Measurements from ENCODE around the gene RAB3IL1.

Gene RAB3IL1

GRCh38 chr11:61918938-61919704 is 1.8 kb upstream of the RAB3IL1 start:
- DNase-seq (ENCODE audit: low read depth, low spot score): no peak

DNA sequence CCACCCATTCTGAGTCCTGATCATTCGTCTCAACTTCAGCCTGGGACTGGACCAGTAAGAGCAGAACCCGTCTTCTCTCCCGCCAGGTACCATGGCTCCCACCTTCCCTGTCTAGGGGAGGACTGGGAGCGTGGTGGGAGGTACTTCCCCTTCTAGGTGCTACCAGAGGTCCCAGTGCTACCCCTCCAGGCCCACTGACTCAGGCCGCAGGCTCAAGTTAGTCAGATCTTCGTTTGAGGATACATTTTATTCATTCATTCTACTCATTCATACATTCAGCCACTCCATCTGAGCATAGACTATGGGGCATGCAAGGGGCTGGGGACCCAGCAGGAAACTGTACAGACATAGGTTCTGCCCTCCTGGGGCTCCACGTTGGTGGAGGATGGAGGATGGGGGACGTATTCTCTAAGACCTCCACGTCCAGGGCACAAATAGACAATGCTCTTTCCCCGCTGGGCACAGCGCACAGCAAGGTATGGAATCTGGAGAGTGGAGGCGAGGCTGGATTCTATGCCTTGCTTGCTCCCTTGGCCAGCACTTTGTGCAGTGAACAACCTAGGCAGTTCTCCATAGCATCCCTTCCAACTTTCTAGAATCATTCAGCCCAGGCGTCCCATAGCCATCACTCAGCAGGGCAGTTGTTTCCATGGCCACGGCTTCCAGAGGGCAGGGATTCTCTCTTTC is 1.0 kb upstream of the RAB3IL1 start:
- no peak for DNase-seq (ENCODE audit: low read depth, low spot score)

DNA sequence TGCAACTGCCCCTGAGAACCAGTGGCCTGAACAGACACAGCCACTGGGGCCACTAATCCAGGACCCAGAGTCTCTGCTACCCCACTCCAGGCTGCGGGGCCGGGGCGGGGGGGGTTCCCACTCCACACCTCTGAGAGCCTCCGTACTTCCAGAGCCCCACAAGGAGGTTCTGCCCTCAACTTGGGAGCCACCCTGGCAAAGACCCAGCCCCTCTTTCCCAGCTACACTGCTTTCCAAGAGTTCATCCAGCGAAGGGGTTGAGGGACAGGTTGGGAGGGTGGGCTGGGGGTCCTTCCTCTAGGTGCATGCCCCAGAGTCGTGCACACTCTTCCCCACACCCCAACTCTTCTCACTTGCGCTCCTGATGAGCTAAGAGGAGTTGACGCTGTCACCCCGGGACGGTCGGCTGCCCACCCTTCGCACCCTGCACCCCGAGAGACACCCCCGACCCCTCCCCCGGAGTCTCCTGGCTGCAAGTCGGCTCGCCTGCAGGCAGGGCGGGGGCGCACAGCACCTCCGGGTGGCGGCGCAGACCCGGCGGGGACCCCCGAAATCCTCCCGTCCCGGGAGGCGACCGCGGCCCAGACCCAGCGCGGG is 531 bp downstream of the RAB3IL1 start:
- no peak for DNase-seq (ENCODE audit: low read depth, low spot score)

- no peak for DNase-seq (ENCODE audit: low read depth, low spot score)
Observed at GRCh38 chr11:61914471-61915171, 2.7 kb downstream of the RAB3IL1 start.

- peak; percentile 2 for DNase-seq (ENCODE audit: low read depth, low spot score)
Observed at GRCh38 chr11:61913699-61914395, 3.5 kb downstream of the RAB3IL1 start.

- peak; percentile 37 for DNase-seq (ENCODE audit: low read depth, low spot score)
Observed at GRCh38 chr11:61912991-61913698, 4.2 kb downstream of the RAB3IL1 start.

DNA sequence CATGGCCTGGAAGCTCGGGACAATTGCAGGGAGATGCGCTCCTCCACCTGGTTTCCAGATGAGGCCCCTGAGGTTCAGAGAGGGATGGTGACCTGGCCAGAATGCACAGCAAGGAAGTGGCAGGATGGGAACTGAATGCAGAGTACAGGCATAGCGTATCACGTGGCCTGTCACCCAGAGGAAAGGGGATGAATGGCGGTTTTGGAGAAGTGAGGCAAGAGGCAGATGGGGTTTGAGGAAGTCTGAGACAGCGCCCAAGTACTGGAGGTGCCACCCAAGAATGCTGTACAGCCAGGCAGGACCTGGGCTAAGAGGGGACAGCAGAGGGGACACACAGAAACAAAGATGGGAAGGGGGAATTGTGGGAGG is 4.9 kb downstream of the RAB3IL1 start:
- DNase-seq (ENCODE audit: low read depth, low spot score): no peak

- peak; percentile 0 for DNase-seq (ENCODE audit: low read depth, low spot score)
Observed at GRCh38 chr11:61911701-61912529, 5.5 kb downstream of the RAB3IL1 start.

DNA sequence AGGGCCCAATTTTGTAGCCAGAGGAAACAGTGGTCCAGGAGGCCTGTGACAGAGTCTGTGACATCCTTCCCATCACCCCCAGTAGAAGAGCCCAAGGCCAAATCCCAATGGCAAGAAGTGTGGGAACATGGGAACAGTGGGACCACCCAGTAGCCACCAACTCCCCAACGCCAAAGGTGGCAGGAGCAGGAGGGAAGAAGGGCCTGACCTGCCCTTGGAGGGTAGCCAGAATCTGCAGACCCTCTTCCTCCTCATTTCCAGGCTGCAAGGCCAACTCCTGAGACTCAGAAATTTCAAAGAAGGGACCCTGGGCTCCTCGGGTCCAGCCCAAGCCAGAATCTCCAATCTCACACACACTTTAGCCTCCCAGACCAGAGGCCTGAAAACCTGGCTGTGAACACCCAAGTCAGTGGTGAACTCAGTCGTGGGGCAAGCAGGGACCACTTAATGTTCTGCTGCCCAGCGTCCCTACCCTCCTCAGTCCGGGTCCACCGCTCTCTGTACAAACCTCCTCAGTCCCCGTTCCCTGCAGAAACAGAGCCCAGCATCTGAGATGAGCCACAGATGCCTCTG is 6.2 kb downstream of the RAB3IL1 start:
- no peak for DNase-seq (ENCODE audit: low read depth, low spot score)

GRCh38 chr11:61910187-61911127 is 6.9 kb downstream of the RAB3IL1 start:
- no peak for DNase-seq (ENCODE audit: low read depth, low spot score)

DNA sequence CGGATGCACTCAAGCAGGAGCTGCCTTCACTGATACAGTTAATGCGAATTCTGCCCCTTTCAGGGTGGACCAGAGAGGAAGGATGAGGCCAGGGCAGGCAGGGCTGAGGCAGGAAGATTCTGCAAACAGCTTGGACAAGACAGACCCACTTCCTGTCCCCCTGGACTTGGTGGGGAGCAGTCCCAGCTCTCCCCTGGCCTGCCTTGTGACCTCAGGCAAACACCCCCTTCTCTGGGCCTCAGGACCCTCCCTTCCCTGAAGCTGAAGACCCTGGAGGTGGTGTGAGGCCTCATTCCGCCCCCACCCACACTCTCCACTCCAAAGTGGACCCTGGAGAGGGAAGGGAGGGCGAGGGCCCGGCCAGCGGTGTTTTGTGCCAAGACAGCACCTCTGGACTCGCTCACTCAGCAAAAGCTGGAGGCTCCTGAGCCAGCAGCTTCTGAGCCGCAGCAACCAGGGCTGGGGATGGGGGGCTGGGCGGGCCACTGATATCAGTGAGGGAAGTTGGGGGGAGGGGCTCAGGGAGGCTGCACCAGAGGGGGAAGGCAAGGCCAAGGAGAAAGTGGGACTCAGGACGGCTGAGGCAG is 8.5 kb downstream of the RAB3IL1 start:
- no peak for DNase-seq (ENCODE audit: low read depth, low spot score)

DNA sequence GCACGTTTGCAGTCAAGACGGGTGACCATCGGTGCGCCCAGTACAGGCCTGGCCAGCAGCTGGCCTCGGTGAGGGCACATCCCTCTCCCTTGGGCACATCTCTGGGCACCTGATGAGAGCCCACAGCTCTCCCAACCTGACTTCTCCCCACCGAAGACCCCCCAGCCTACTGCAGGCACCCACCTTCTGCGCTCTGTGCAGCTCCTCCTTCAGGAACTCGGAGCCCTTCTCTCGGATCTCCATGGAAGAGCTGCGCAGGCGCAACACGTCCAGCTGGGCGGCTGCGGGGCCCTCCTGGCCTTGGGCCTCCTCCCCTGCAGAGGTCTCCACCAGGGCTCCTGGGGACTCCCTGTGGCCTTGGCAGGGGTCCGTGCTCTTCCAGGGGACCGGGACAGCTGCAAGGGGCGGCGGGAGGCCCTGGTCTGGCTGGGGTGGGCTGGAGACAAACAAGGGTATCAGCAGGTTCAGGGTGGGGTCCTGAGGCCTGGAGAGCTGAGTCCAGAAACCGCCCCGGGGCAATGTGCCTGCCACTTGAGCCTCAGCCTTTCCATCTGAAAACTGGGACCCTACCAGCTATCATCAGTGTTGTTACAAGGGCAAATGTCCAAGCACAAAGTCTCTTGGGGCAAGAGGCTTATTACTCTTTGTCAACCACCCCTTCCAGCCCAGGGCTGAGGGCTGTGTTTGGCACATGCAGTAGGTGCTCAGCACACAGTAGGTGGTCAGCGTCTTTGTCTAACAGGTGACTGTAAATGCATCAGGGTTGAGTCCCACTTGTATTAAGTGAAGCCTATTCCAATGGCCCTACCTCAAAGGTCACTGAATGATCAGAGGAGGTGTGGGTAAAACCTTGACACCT is 9.3 kb downstream of the RAB3IL1 start:
- DNase-seq (ENCODE audit: low read depth, low spot score): no peak

DNA sequence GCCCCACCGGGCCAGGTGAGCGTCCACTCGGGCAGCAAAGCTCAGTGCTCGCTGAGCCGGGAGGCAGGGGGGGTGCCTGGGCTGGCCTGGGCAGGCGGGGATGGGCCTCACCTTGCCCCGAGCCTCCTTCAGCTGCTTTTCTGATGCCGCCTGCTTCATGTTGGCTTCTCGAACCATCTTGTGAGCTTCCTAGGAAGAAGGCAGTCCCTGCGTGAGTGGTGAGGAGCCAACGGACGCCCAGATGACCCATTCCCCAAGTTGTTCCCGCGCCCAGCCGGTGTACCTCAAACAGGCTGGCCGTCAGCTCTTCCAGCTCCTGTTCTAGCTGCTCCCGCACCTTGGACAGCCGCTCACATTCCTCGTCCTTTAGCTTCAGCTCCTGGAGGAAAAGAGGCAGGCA is 10.1 kb downstream of the RAB3IL1 start:
- no peak for DNase-seq (ENCODE audit: low read depth, low spot score)

DNA sequence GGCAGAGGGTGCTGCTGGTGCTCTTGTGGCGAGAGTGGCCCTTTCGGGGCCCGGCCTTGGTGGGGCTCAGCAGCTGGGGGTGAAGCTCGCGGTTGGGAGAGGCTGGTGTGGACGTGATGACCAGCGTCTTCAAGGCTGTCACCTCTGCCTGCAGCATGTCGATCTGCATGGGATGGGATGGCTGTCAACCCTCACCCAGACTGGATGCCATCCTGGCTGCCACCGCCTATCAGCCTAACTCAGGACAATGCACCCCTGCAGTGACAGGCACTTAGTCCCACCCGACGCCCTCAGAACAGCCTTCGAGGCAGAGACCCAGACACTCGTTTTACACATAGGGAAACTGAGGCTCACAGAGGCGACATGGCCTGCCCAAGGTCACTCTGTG is 10.8 kb downstream of the RAB3IL1 start:
- no peak for DNase-seq (ENCODE audit: low read depth, low spot score)

GRCh38 chr11:61905801-61906521 is 11.4 kb downstream of the RAB3IL1 start:
- DNase-seq (ENCODE audit: low read depth, low spot score): no peak

- no peak for DNase-seq (ENCODE audit: low read depth, low spot score)
Observed at GRCh38 chr11:61905067-61905696, 12.2 kb downstream of the RAB3IL1 start.
